ENCODE data around the gene SEM1.

The SEM1 gene

GRCh38 chr7:96695581-96695980, 14.1 kb downstream of the SEM1 start:
- no peak for DNase-seq (ENCODE audit: extremely low spot score)
- no peak for TF ChIP-seq SP1 (IDR thresholded peaks at IDR 0.05)
- no peak for TF ChIP-seq L3MBTL2 (conservative IDR thresholded peaks at IDR 0.05)
- ChIA-PET CTCF (no interaction called here), POLR2A (no interaction called here)

- no peak for DNase-seq (ENCODE audit: extremely low spot score)
- ChIA-PET CTCF (no interaction called here), POLR2A (no interaction called here)
- TF ChIP-seq LEF1 (IDR thresholded peaks at IDR 0.05; ENCODE audit: borderline replicate concordance) (no peak), BHLHE40 (IDR thresholded peaks at IDR 0.05; ENCODE audit: borderline replicate concordance) (no peak), HDGF (IDR thresholded peaks at IDR 0.05; ENCODE audit: borderline replicate concordance) (no peak), FOXA1 (IDR thresholded peaks at IDR 0.05) (no peak), NFRKB (IDR thresholded peaks at IDR 0.05) (no peak), FOXK2 (IDR thresholded peaks at IDR 0.05) (no peak), PKNOX1 (IDR thresholded peaks at IDR 0.05) (no peak), TARDBP (IDR thresholded peaks at IDR 0.05) (no peak), SUZ12 (IDR thresholded peaks at IDR 0.05) (no peak), ARNT (IDR thresholded peaks at IDR 0.05) (no peak), FOXM1 (IDR thresholded peaks at IDR 0.05; ENCODE audit: borderline replicate concordance) (no peak), CTBP1 (IDR thresholded peaks at IDR 0.05; ENCODE audit: borderline replicate concordance) (no peak), ZNF384 (IDR thresholded peaks at IDR 0.05) (no peak), ELF4 (IDR thresholded peaks at IDR 0.05) (no peak), L3MBTL2 (conservative IDR thresholded peaks at IDR 0.05) (no peak)
Measured at GRCh38 chr7:96694082-96694481, 15.6 kb downstream of the SEM1 start.

- CTCF ChIA-PET, result no interaction called here
- DNase-seq (ENCODE audit: extremely low spot score), result no peak
- POLR2A ChIA-PET, result no interaction called here
- no peak for TF ChIP-seq L3MBTL2 (conservative IDR thresholded peaks at IDR 0.05)
- no peak for TF ChIP-seq HDGF (IDR thresholded peaks at IDR 0.05; ENCODE audit: borderline replicate concordance)
- TF ChIP-seq CTBP1 (IDR thresholded peaks at IDR 0.05; ENCODE audit: borderline replicate concordance), result no peak
- TF ChIP-seq ARNT (IDR thresholded peaks at IDR 0.05), result no peak
- TF ChIP-seq FOXK2 (IDR thresholded peaks at IDR 0.05), result no peak
- TF ChIP-seq FOXA1 (IDR thresholded peaks at IDR 0.05), result no peak
- no peak for TF ChIP-seq LEF1 (IDR thresholded peaks at IDR 0.05; ENCODE audit: borderline replicate concordance)
- no peak for TF ChIP-seq ZNF384 (IDR thresholded peaks at IDR 0.05)
- TF ChIP-seq TARDBP (IDR thresholded peaks at IDR 0.05), result no peak
- TF ChIP-seq SUZ12 (IDR thresholded peaks at IDR 0.05), result no peak
- TF ChIP-seq PKNOX1 (IDR thresholded peaks at IDR 0.05), result no peak
- no peak for TF ChIP-seq NFRKB (IDR thresholded peaks at IDR 0.05)
- no peak for TF ChIP-seq SP1 (IDR thresholded peaks at IDR 0.05)
- TF ChIP-seq BHLHE40 (IDR thresholded peaks at IDR 0.05; ENCODE audit: borderline replicate concordance), result no peak
Measured at GRCh38 chr7:96691702-96692101, 17.9 kb downstream of the SEM1 start.

- TF ChIP-seq NFRKB (IDR thresholded peaks at IDR 0.05) (no peak), PKNOX1 (IDR thresholded peaks at IDR 0.05) (no peak), FOXK2 (IDR thresholded peaks at IDR 0.05) (no peak), FOXM1 (IDR thresholded peaks at IDR 0.05; ENCODE audit: borderline replicate concordance) (no peak), ZNF384 (IDR thresholded peaks at IDR 0.05) (no peak), FOXA1 (IDR thresholded peaks at IDR 0.05) (no peak)
- DNase-seq (ENCODE audit: extremely low spot score), result no peak
- ChIA-PET CTCF (no interaction called here), POLR2A (no interaction called here)
Measured at GRCh38 chr7:96689414-96689813, 20.2 kb downstream of the SEM1 start.

GRCh38 chr7:96686305-96686704, 23.3 kb downstream of the SEM1 start:
- POLR2A ChIA-PET, result no interaction called here

GRCh38 chr7:96685755-96686154, 23.9 kb downstream of the SEM1 start:
- ChIA-PET CTCF (interaction anchor here (0.6 to 1.1 kb wide), 2 partner anchors 10 to 320 kb away, joined by 3 to 4 read pairs; no protein-coding TSS in a partner anchor), POLR2A (no interaction called here)
- no peak for DNase-seq (ENCODE audit: extremely low spot score)
- no peak for TF ChIP-seq ARNT (IDR thresholded peaks at IDR 0.05)
- no peak for TF ChIP-seq LEF1 (IDR thresholded peaks at IDR 0.05; ENCODE audit: borderline replicate concordance)

More at GRCh38 chr7:96686305-96686704, 23.3 kb downstream of the SEM1 start:
- DNase-seq (ENCODE audit: extremely low spot score), result no peak
- TF ChIP-seq ARNT (IDR thresholded peaks at IDR 0.05) (no peak), SUZ12 (IDR thresholded peaks at IDR 0.05) (no peak), PKNOX1 (IDR thresholded peaks at IDR 0.05) (no peak), FOXM1 (IDR thresholded peaks at IDR 0.05; ENCODE audit: borderline replicate concordance) (no peak), ELF4 (IDR thresholded peaks at IDR 0.05) (no peak), BHLHE40 (IDR thresholded peaks at IDR 0.05; ENCODE audit: borderline replicate concordance) (no peak), FOXA1 (IDR thresholded peaks at IDR 0.05) (no peak), HDGF (IDR thresholded peaks at IDR 0.05; ENCODE audit: borderline replicate concordance) (no peak)
- CTCF ChIA-PET, result interaction anchor here (0.6 kb wide), 1 partner anchor 320 kb away, joined by 3 read pairs; no protein-coding TSS in a partner anchor

GRCh38 chr7:96685353-96685752, 24.3 kb downstream of the SEM1 start:
- POLR2A ChIA-PET, result no interaction called here
- CTCF ChIA-PET, result interaction anchor here (1.1 kb wide), 1 partner anchor 10 kb away, joined by 4 read pairs; no protein-coding TSS in a partner anchor
- DNase-seq (ENCODE audit: extremely low spot score), result no peak
- TF ChIP-seq NFRKB (IDR thresholded peaks at IDR 0.05) (no peak), ZNF384 (IDR thresholded peaks at IDR 0.05) (no peak), ARNT (IDR thresholded peaks at IDR 0.05) (no peak), BHLHE40 (IDR thresholded peaks at IDR 0.05; ENCODE audit: borderline replicate concordance) (no peak), PKNOX1 (IDR thresholded peaks at IDR 0.05) (no peak), FOXK2 (IDR thresholded peaks at IDR 0.05) (no peak), ELF4 (IDR thresholded peaks at IDR 0.05) (no peak)

Measured in HEK293T (cell line).